Putamen (tissue), 1 donor: ENCODE data around the gene EDNRA.

Source experiments
- DNase-seq: peaks from one replicate; pipeline ENCODE4 v3.0.0-alpha.2; 2016; ENCODE audit warnings: low spot score

EDNRA gene

DNA sequence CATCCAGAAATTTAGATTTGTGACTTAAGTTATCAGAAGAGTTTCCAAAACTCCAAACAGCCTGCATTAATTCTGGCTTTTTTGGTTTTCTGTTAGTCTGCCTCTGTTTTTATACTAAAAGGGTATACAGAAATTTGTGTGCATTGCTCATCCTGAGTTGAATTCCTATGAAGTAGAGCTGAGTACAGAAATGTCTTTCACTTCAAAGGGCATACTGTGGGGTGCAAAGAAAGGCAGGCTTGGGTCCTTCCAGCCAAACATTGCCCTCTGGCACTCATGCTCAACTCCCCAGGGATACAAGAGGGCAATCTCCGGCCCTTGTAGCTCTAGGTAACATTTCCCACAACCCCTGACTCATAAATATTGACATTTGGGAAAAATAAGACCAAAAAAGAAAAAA is 108.7 kb downstream of the EDNRA start:
- no peak for DNase-seq

DNA sequence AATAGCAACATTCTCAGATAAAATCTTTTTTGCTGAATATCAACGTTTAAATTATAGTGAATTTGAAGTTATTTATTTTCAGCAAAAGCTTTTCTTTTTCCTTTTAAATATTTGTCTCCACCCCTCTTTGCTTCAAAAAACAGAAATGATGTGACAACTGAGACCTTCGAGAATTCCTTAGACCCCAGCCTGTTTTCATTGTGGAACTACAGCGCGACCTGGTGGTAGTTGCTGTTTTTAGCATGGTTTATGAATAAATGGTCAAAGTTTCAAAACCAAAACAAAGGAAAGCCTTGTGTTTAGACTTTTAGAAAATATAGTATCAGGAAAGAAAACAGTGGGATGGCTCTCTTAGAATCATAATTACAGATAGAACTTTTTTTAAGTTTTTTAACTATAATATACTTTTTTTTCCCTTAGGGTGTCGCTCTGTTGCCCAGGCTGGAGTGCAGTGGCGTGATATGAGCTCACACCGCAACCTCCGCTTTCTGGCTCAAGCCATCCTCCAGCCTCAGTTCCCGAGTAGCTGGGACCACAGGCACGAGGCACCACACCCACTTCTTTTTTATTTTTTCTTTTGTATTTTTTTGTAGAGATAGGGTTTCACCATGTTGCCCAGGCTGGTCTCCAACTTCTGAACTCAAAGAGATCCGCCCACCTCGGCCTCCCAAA is 109.5 kb downstream of the EDNRA start:
- DNase-seq = peak; percentile 75

DNA sequence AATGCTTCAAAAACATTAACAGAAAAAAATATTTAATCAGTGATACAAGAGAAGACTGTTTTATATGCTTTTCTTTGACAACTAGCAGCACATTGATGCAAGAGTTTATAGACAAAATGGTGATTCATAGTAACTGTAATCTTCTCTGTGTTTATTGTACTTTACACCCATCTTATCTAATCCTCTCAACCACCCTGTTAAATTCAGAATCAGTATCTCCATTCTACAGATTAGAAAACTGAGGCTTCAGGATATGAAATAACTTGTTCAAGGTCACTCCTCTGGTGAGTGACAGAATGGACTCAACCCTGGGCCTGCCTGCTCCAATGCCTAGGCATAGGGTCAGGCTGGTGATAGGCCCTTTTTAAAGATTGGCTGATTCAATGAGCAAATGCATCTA is 110.2 kb downstream of the EDNRA start:
- DNase-seq = no peak

DNA sequence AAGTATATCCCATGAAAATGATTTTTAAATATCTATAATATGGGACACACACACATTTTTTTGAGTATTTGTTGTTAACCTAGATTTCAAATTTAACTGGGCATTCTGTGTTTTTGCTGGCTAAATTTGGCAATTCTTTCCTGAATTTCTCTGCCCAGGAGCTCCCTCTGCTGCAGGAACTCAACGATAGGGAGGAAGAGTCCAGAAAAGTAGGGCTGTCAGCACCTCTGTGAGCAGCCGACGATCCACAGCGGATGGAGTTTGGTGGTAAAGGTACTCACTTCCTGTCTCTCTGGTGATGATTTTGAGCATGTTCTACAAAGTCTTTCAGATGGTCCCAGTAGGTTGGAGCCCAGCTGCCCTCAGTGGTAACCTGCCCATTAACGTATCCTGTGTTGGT is 113.2 kb downstream of the EDNRA start:
- DNase-seq = no peak
